NCI-H1417 (cell line): ENCODE measurements around the gene TMEM62.

Experiments
- DNase-seq, 3 experiments: peaks; one replicate each; lab custom pipeline; 2025; lab: John Stamatoyannopoulos, UW

TMEM62 gene

GRCh38 chr15:43133430-43134156 is at the start of gene TMEM62:
TSS of gene TMEM62 (plus strand) at chr15:43133586. CDS start at chr15:43133803, 217 bp downstream.
- DNase-seq: peak; percentile 63 to 81 (median 76)

- DNase-seq: no peak
Observed at GRCh38 chr15:43085921-43086320, 47.5 kb upstream of the TMEM62 start.

GRCh38 chr15:43086551-43086950 is 46.8 kb upstream of the TMEM62 start:
- DNase-seq: no peak

- DNase-seq: no peak
Observed at GRCh38 chr15:43091859-43092258, 41.5 kb upstream of the TMEM62 start.

- no peak for DNase-seq
Observed at GRCh38 chr15:43093026-43093425, 40.4 kb upstream of the TMEM62 start.

- DNase-seq: no peak
Observed at GRCh38 chr15:43094416-43095030, 38.9 kb upstream of the TMEM62 start.

- DNase-seq: no peak
Observed at GRCh38 chr15:43095243-43095642, 38.1 kb upstream of the TMEM62 start.

- DNase-seq: no peak
Observed at GRCh38 chr15:43095708-43096347, 37.6 kb upstream of the TMEM62 start.

- no peak for DNase-seq
Observed at GRCh38 chr15:43096411-43096810, 37.0 kb upstream of the TMEM62 start.

- DNase-seq: no peak
Observed at GRCh38 chr15:43099105-43099845, 34.1 kb upstream of the TMEM62 start.

- no peak for DNase-seq
Observed at GRCh38 chr15:43100971-43101370, 32.4 kb upstream of the TMEM62 start.

GRCh38 chr15:43102187-43102586 is 31.2 kb upstream of the TMEM62 start:
- no peak for DNase-seq

GRCh38 chr15:43103907-43104306 is 29.5 kb upstream of the TMEM62 start:
- DNase-seq: no peak

- no peak for DNase-seq
Observed at GRCh38 chr15:43104426-43104825, 29.0 kb upstream of the TMEM62 start.

- peak in 2 of 3 experiments; percentile 21 to 54 for DNase-seq
Observed at GRCh38 chr15:43105077-43105736, 28.2 kb upstream of the TMEM62 start.

GRCh38 chr15:43105778-43106485 is 27.5 kb upstream of the TMEM62 start, which contains the start of gene UBR1:
TSS of gene UBR1 (minus strand) at chr15:43106038. CDS start at chr15:43106022, 16 bp downstream.
- DNase-seq: peak; percentile 72 to 89 (median 78)

- no peak for DNase-seq
Observed at GRCh38 chr15:43106486-43106829, 26.9 kb upstream of the TMEM62 start.

GRCh38 chr15:43107751-43108150 is 25.6 kb upstream of the TMEM62 start:
- no peak for DNase-seq

- DNase-seq: no peak
Observed at GRCh38 chr15:43111354-43111753, 22.0 kb upstream of the TMEM62 start.

GRCh38 chr15:43118286-43118685 is 15.1 kb upstream of the TMEM62 start:
- DNase-seq: no peak

- DNase-seq: no peak
Observed at GRCh38 chr15:43118829-43119228, 14.6 kb upstream of the TMEM62 start.
